HEK293 (cell line): ENCODE data around the gene PSAP.

Source experiments
- CTCF ChIA-PET: fragments of 350-600 bp; formaldehyde crosslinking; extraction: SDS; loops from one replicate; lab custom pipeline; 2021; ENCODE audit warnings: antibody characterized with exemption; lab: Yijun Ruan, JAX
- POLR2A ChIA-PET: fragments of 300-600 bp; formaldehyde crosslinking; extraction: SDS; loops from one replicate; lab custom pipeline; 2020; ENCODE audit warnings: antibody characterized with exemption, inconsistent platforms; lab: Yijun Ruan, JAX
- H3K27ac ChIP-seq: fragments of 200-500 bp; sonication (Bioruptor generic); 2 replicates; pipeline ENCODE4 v1.5.1; 2014; ENCODE audit warnings: low read depth, low read length, control low read depth, inconsistent platforms; ENCODE audit errors: extremely low read depth
- H3K36me3 ChIP-seq, 2 experiments: fragments of 200-500 bp in 1 of 2; sonication (Bioruptor generic) in 1 of 2; 1 replicate in 1 of 2; 2 replicates in 1 of 2; pipeline ENCODE4 v1.5.1; 2014 to 2017; ENCODE audit warnings: inconsistent platforms in 2 of 2, low read length in 2 of 2; ENCODE audit not compliant: control insufficient read depth in 2 of 2, insufficient read depth in 1 of 2
- H3K4me1 ChIP-seq: fragments of 200-500 bp; sonication (Bioruptor generic); 2 replicates; pipeline ENCODE4 v1.5.1; 2014; ENCODE audit warnings: mild to moderate bottlenecking, low read length, inconsistent platforms; ENCODE audit not compliant: control insufficient read depth, insufficient read depth
- H3K4me3 ChIP-seq: 2 replicates; pipeline ENCODE4 v1.5.1; 2011; ENCODE audit warnings: low read depth, mild to moderate bottlenecking, control low read depth, low read length, moderate library complexity
- H3K9me3 ChIP-seq: fragments of 200-500 bp; sonication (Bioruptor generic); 2 replicates; pipeline ENCODE4 v1.5.1; 2014; ENCODE audit warnings: low read depth, low read length, inconsistent platforms; ENCODE audit not compliant: control insufficient read depth, insufficient read depth
- GLI4 ChIP-seq: fragments of 450-650 bp; formaldehyde crosslinking; IDR thresholded peaks from 2 replicates; pipeline ENCODE4 v1.5.1; 2016; ENCODE audit warnings: missing biosample characterization, missing genetic modification characterization
- GLIS2 ChIP-seq: fragments of 450-650 bp; formaldehyde crosslinking; IDR thresholded peaks from 2 replicates; pipeline ENCODE4 v1.5.1; 2016; ENCODE audit warnings: missing biosample characterization, missing genetic modification characterization
- IKZF3 ChIP-seq: fragments of 450-650 bp; IDR thresholded peaks from 2 replicates; pipeline ENCODE4 v1.5.0; 2018; ENCODE audit warnings: missing biosample characterization, mild to moderate bottlenecking, missing genetic modification characterization, moderate library complexity
- MEIS1 ChIP-seq: sonication (generic); formaldehyde crosslinking; IDR thresholded peaks from 2 replicates; pipeline ENCODE4 v1.8.1; 2022; ENCODE audit warnings: missing genetic modification reagents, mild to moderate bottlenecking, borderline replicate concordance
- MZF1 ChIP-seq: fragments of 450-650 bp; formaldehyde crosslinking; IDR thresholded peaks from 2 replicates; pipeline ENCODE4 v1.5.1; 2017; ENCODE audit warnings: missing biosample characterization, missing genetic modification characterization, borderline replicate concordance
- ZNF112 ChIP-seq: fragments of 450-650 bp; formaldehyde crosslinking; IDR thresholded peaks from 2 replicates; pipeline ENCODE4 v1.5.0; 2017; ENCODE audit warnings: missing biosample characterization, missing genetic modification characterization
- ZNF114 ChIP-seq: fragments of 450-650 bp; formaldehyde crosslinking; IDR thresholded peaks from 2 replicates; pipeline ENCODE4 v1.5.0; 2017; ENCODE audit warnings: missing biosample characterization, missing genetic modification characterization
- ZNF121 ChIP-seq: fragments of 450-650 bp; formaldehyde crosslinking; IDR thresholded peaks from 2 replicates; pipeline ENCODE4 v1.5.1; 2016; ENCODE audit warnings: missing biosample characterization, missing genetic modification characterization
- ZNF302 ChIP-seq: fragments of 450-650 bp; formaldehyde crosslinking; IDR thresholded peaks from 2 replicates; pipeline ENCODE4 v1.5.1; 2016; ENCODE audit warnings: missing biosample characterization, missing genetic modification characterization, low read depth
- ZNF311 ChIP-seq: fragments of 450-650 bp; formaldehyde crosslinking; IDR thresholded peaks from 2 replicates; pipeline ENCODE4 v1.5.1; 2017; ENCODE audit warnings: missing biosample characterization, missing genetic modification characterization, borderline replicate concordance
- ZNF335 ChIP-seq: fragments of 450-650 bp; formaldehyde crosslinking; conservative IDR thresholded peaks from 2 replicates; pipeline ENCODE4 v1.5.1; 2016; ENCODE audit warnings: missing biosample characterization, missing genetic modification characterization
- ZNF658 ChIP-seq: fragments of 450-650 bp; formaldehyde crosslinking; IDR thresholded peaks from 2 replicates; pipeline ENCODE4; 2016; ENCODE audit warnings: missing biosample characterization, missing genetic modification characterization
- TF ChIP-seq, protein P1 (sequence below): fragments of 450-650 bp; formaldehyde crosslinking; IDR thresholded peaks from 2 replicates; pipeline ENCODE4 v1.5.1; 2016; ENCODE audit warnings: missing biosample characterization, missing genetic modification characterization
- TF ChIP-seq, protein P2 (sequence below): fragments of 450-650 bp; formaldehyde crosslinking; IDR thresholded peaks from 2 replicates; pipeline ENCODE4 v1.5.1; 2016; ENCODE audit warnings: missing biosample characterization, missing genetic modification characterization
- TF ChIP-seq, protein P3 (sequence below): fragments of 450-650 bp; formaldehyde crosslinking; IDR thresholded peaks from 2 replicates; pipeline ENCODE4 v1.5.1; 2016; ENCODE audit warnings: missing biosample characterization, missing genetic modification characterization, low read depth
- TF ChIP-seq, protein P4 (sequence below): fragments of 450-650 bp; formaldehyde crosslinking; IDR thresholded peaks from 2 replicates; pipeline ENCODE4 v1.5.1; 2016; ENCODE audit warnings: missing biosample characterization, missing genetic modification characterization
- TF ChIP-seq, protein P5 (sequence below): fragments of 450-650 bp; formaldehyde crosslinking; IDR thresholded peaks from 2 replicates; pipeline ENCODE4 v1.5.0; 2017; ENCODE audit warnings: missing biosample characterization, missing genetic modification characterization, borderline replicate concordance
- TF ChIP-seq, protein P6 (sequence below): fragments of 450-650 bp; formaldehyde crosslinking; IDR thresholded peaks from 2 replicates; pipeline ENCODE4 v1.5.1; 2017; ENCODE audit warnings: missing biosample characterization, missing genetic modification characterization
- TF ChIP-seq, protein P7 (sequence below): fragments of 450-650 bp; formaldehyde crosslinking; IDR thresholded peaks from 2 replicates; pipeline ENCODE4 v1.5.1; 2016; ENCODE audit warnings: missing biosample characterization, missing genetic modification characterization

Gene PSAP

DNA sequence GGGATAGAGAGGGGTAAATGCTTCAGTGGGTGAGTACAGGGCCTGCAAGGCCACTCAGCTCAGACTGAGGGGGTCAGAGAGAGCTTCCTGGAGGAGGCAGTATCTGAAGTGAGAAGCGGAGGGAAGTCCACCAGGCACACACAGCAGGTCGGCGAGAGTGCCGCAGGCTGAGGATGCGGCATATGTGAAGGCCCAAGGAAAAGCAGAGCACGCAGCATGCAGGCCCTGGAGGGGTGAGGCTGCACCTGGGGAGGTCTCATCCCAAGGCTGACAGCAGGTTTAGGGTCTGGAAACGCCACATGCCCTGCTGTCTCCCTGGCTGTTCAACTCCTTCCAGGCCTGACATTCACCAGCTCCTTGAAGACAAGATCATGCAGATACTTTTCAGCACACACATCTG, 40.4 kb upstream of the PSAP start (continued):
- TF ChIP-seq, protein P1, sequence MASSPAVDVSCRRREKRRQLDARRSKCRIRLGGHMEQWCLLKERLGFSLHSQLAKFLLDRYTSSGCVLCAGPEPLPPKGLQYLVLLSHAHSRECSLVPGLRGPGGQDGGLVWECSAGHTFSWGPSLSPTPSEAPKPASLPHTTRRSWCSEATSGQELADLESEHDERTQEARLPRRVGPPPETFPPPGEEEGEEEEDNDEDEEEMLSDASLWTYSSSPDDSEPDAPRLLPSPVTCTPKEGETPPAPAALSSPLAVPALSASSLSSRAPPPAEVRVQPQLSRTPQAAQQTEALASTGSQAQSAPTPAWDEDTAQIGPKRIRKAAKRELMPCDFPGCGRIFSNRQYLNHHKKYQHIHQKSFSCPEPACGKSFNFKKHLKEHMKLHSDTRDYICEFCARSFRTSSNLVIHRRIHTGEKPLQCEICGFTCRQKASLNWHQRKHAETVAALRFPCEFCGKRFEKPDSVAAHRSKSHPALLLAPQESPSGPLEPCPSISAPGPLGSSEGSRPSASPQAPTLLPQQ (tag by site-specific recombination): no peak
- TF ChIP-seq, protein P2, sequence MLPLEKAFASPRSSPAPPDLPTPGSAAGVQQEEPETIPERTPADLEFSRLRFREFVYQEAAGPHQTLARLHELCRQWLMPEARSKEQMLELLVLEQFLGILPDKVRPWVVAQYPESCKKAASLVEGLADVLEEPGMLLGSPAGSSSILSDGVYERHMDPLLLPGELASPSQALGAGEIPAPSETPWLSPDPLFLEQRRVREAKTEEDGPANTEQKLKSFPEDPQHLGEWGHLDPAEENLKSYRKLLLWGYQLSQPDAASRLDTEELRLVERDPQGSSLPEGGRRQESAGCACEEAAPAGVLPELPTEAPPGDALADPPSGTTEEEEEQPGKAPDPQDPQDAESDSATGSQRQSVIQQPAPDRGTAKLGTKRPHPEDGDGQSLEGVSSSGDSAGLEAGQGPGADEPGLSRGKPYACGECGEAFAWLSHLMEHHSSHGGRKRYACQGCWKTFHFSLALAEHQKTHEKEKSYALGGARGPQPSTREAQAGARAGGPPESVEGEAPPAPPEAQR (tag by site-specific recombination): no peak
- TF ChIP-seq ZNF302 (tag by site-specific recombination) (no peak), ZNF658 (tag by site-specific recombination) (no peak)

DNA sequence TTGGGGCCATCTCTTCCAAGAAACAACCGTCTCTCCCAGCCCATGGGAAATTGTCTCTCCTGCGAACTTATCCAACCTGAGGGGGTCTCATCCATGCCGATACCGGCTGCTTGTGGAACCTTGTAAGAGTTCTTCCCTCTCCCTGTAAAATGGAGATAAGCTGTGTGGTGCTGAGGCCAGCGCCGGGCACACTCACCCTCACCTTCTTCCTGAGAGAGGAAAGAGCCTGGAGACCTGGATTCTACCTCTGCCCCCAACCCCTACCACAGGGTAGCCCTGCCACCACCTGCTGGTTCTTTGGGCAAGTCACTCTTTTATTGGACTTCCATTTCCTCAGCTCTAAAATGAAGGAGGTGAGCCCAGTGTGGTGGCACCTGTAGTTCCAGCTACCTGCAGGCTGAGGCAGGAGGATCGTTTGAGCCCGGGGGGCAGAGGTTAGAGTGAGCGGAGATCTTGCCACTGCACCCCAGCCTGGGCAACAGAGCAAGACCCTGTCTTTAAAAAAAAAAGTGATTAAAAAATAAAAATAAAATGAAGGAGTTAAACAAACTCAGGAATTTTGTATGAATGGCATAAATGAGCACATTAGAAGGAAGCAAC, 38.4 kb upstream of the PSAP start:
- Histone ChIP-seq H3K4me1 (no peaks in the 10 kb centered on the region), H3K36me3 (no peaks in the 10 kb centered on the region), H3K9me3 (no peaks in the 10 kb centered on the region), H3K4me3 (0 out of 2 replicates have a peak overlapping the region, but pooled peaks have one; percentile 46), H3K27ac (peak overlapping the region; percentile 62; the same call in 1 of the 2 replicates)
- CTCF ChIA-PET: interaction anchor here (0.5 to 1.3 kb wide), 8 partner anchors 15 to 450 kb away, joined by 3 to 8 read pairs (median 3); no protein-coding TSS in a partner anchor
- POLR2A ChIA-PET: interaction anchor here (0.6 kb wide), 1 partner anchor 8 kb away, joined by 3 read pairs; no protein-coding TSS in a partner anchor
- TF ChIP-seq, protein P2 (tag by site-specific recombination): no peak; the same call in 1 of the 2 replicates
- TF ChIP-seq, protein P3, sequence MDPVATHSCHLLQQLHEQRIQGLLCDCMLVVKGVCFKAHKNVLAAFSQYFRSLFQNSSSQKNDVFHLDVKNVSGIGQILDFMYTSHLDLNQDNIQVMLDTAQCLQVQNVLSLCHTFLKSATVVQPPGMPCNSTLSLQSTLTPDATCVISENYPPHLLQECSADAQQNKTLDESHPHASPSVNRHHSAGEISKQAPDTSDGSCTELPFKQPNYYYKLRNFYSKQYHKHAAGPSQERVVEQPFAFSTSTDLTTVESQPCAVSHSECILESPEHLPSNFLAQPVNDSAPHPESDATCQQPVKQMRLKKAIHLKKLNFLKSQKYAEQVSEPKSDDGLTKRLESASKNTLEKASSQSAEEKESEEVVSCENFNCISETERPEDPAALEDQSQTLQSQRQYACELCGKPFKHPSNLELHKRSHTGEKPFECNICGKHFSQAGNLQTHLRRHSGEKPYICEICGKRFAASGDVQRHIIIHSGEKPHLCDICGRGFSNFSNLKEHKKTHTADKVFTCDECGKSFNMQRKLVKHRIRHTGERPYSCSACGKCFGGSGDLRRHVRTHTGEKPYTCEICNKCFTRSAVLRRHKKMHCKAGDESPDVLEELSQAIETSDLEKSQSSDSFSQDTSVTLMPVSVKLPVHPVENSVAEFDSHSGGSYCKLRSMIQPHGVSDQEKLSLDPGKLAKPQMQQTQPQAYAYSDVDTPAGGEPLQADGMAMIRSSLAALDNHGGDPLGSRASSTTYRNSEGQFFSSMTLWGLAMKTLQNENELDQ: no peak
- no peak for TF ChIP-seq MZF1 (tag by site-specific recombination)
- TF ChIP-seq ZNF335 (tag by site-specific recombination): no peak
- TF ChIP-seq ZNF121: peak; percentile 85
- peak; percentile 9; the same call in 1 of the 2 replicates for TF ChIP-seq IKZF3 (tag by site-specific recombination)
- no peak for TF ChIP-seq ZNF311 (tag by site-specific recombination)
- TF ChIP-seq, protein P4, sequence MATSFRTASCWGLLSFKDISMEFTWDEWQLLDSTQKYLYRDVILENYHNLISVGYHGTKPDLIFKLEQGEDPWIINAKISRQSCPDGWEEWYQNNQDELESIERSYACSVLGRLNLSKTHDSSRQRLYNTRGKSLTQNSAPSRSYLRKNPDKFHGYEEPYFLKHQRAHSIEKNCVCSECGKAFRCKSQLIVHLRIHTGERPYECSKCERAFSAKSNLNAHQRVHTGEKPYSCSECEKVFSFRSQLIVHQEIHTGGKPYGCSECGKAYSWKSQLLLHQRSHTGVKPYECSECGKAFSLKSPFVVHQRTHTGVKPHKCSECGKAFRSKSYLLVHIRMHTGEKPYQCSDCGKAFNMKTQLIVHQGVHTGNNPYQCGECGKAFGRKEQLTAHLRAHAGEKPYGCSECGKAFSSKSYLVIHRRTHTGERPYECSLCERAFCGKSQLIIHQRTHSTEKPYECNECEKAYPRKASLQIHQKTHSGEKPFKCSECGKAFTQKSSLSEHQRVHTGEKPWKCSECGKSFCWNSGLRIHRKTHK: no peak
- TF ChIP-seq, protein P5, sequence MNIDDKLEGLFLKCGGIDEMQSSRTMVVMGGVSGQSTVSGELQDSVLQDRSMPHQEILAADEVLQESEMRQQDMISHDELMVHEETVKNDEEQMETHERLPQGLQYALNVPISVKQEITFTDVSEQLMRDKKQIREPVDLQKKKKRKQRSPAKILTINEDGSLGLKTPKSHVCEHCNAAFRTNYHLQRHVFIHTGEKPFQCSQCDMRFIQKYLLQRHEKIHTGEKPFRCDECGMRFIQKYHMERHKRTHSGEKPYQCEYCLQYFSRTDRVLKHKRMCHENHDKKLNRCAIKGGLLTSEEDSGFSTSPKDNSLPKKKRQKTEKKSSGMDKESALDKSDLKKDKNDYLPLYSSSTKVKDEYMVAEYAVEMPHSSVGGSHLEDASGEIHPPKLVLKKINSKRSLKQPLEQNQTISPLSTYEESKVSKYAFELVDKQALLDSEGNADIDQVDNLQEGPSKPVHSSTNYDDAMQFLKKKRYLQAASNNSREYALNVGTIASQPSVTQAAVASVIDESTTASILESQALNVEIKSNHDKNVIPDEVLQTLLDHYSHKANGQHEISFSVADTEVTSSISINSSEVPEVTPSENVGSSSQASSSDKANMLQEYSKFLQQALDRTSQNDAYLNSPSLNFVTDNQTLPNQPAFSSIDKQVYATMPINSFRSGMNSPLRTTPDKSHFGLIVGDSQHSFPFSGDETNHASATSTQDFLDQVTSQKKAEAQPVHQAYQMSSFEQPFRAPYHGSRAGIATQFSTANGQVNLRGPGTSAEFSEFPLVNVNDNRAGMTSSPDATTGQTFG (tag by site-specific recombination): no peak
- TF ChIP-seq, protein P6, sequence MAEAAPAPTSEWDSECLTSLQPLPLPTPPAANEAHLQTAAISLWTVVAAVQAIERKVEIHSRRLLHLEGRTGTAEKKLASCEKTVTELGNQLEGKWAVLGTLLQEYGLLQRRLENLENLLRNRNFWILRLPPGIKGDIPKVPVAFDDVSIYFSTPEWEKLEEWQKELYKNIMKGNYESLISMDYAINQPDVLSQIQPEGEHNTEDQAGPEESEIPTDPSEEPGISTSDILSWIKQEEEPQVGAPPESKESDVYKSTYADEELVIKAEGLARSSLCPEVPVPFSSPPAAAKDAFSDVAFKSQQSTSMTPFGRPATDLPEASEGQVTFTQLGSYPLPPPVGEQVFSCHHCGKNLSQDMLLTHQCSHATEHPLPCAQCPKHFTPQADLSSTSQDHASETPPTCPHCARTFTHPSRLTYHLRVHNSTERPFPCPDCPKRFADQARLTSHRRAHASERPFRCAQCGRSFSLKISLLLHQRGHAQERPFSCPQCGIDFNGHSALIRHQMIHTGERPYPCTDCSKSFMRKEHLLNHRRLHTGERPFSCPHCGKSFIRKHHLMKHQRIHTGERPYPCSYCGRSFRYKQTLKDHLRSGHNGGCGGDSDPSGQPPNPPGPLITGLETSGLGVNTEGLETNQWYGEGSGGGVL (tag by site-specific recombination): 0 out of 2 replicates have a peak, but pooled peaks have one; percentile 61
- no peak for TF ChIP-seq ZNF114 (tag by site-specific recombination)
- 0 out of 2 replicates have a peak, but pooled peaks have one; percentile 36 for TF ChIP-seq GLI4
- TF ChIP-seq ZNF112 (tag by site-specific recombination): no peak
- TF ChIP-seq, protein P7, sequence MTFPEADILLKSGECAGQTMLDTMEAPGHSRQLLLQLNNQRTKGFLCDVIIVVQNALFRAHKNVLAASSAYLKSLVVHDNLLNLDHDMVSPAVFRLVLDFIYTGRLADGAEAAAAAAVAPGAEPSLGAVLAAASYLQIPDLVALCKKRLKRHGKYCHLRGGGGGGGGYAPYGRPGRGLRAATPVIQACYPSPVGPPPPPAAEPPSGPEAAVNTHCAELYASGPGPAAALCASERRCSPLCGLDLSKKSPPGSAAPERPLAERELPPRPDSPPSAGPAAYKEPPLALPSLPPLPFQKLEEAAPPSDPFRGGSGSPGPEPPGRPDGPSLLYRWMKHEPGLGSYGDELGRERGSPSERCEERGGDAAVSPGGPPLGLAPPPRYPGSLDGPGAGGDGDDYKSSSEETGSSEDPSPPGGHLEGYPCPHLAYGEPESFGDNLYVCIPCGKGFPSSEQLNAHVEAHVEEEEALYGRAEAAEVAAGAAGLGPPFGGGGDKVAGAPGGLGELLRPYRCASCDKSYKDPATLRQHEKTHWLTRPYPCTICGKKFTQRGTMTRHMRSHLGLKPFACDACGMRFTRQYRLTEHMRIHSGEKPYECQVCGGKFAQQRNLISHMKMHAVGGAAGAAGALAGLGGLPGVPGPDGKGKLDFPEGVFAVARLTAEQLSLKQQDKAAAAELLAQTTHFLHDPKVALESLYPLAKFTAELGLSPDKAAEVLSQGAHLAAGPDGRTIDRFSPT (tag by site-specific recombination): no peak
- TF ChIP-seq MEIS1 (CRISPR knock-in tag): no peak
- TF ChIP-seq GLIS2: peak; percentile 45; the same call in 1 of the 2 replicates
